ENCODE data around the gene SOX4. TPM values are rescaled to one million over a fixed set of nuclear protein-coding genes. Genes with fewer than 3 reads are reported as not detected.

SOX4 gene
- total RNA-seq, 2 donors from 2014 or later = 95.9 to 96.7 TPM

- no peaks in the 10 kb centered on the region for H3K36me3 ChIP-seq (ENCODE audit: control insufficient read depth, insufficient read depth, low read length)
- no peaks in the 10 kb centered on the region for H3K4me1 Mint-ChIP-seq
- no peak overlapping the region for H3K27ac ChIP-seq (ENCODE audit: low read depth, low read length)
- H3K27ac Mint-ChIP-seq = no peak overlapping the region
- H3K27me3 Mint-ChIP-seq (ENCODE audit: insufficient read depth) = peaks cover 2% of the 10 kb centered on the region
- no peaks in the 10 kb centered on the region for H3K4me1 ChIP-seq (ENCODE audit: control insufficient read depth, insufficient read depth, low read length)
- TF ChIP-seq, protein P1, sequence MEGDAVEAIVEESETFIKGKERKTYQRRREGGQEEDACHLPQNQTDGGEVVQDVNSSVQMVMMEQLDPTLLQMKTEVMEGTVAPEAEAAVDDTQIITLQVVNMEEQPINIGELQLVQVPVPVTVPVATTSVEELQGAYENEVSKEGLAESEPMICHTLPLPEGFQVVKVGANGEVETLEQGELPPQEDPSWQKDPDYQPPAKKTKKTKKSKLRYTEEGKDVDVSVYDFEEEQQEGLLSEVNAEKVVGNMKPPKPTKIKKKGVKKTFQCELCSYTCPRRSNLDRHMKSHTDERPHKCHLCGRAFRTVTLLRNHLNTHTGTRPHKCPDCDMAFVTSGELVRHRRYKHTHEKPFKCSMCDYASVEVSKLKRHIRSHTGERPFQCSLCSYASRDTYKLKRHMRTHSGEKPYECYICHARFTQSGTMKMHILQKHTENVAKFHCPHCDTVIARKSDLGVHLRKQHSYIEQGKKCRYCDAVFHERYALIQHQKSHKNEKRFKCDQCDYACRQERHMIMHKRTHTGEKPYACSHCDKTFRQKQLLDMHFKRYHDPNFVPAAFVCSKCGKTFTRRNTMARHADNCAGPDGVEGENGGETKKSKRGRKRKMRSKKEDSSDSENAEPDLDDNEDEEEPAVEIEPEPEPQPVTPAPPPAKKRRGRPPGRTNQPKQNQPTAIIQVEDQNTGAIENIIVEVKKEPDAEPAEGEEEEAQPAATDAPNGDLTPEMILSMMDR (conservative IDR thresholded peaks at IDR 0.05) = no peak
- peaks cover 3% of the 10 kb centered on the region for H3K36me3 Mint-ChIP-seq (ENCODE audit: low read depth)
- no peaks in the 10 kb centered on the region for H3K27me3 ChIP-seq (ENCODE audit: control insufficient read depth, insufficient read depth, low read length, poor library complexity, severe bottlenecking)
- H3K4me3 Mint-ChIP-seq = no peak overlapping the region
- no peak for DNase-seq
- H3K9ac ChIP-seq (ENCODE audit: extremely low read depth, low read length, poor library complexity, severe bottlenecking) = no peak overlapping the region
- peaks cover 39% of the 10 kb centered on the region for H3K9me3 Mint-ChIP-seq
- peaks cover 42% of the 10 kb centered on the region for H3K9me3 ChIP-seq (ENCODE audit: control insufficient read depth, low read length)
- H3K4me3 ChIP-seq (ENCODE audit: low read length) = no peak overlapping the region
These were observed 15.0 kb upstream of the SOX4 start for GRCh38 chr6:21578523-21578922.

GRCh38 chr6:21582651-21583050 is 10.9 kb upstream of the SOX4 start:
- H3K27me3 Mint-ChIP-seq (ENCODE audit: insufficient read depth) = peaks cover 12% of the 10 kb centered on the region
- H3K9me3 ChIP-seq (ENCODE audit: control insufficient read depth, low read length) = peaks cover 40% of the 10 kb centered on the region
- TF ChIP-seq, protein P1 (conservative IDR thresholded peaks at IDR 0.05) = no peak
- H3K27ac ChIP-seq (ENCODE audit: low read depth, low read length) = no peak overlapping the region
- no peak overlapping the region for H3K4me3 Mint-ChIP-seq
- no peak overlapping the region for H3K9ac ChIP-seq (ENCODE audit: extremely low read depth, low read length, poor library complexity, severe bottlenecking)
- H3K4me3 ChIP-seq (ENCODE audit: low read length) = no peak overlapping the region
- no peaks in the 10 kb centered on the region for H3K36me3 ChIP-seq (ENCODE audit: control insufficient read depth, insufficient read depth, low read length)
- no peaks in the 10 kb centered on the region for H3K4me1 ChIP-seq (ENCODE audit: control insufficient read depth, insufficient read depth, low read length)
- H3K27me3 ChIP-seq (ENCODE audit: control insufficient read depth, insufficient read depth, low read length, poor library complexity, severe bottlenecking) = peaks cover 13% of the 10 kb centered on the region
- peaks cover 38% of the 10 kb centered on the region for H3K9me3 Mint-ChIP-seq
- peaks cover 2% of the 10 kb centered on the region for H3K4me1 Mint-ChIP-seq
- H3K36me3 Mint-ChIP-seq (ENCODE audit: low read depth) = peaks cover 3% of the 10 kb centered on the region
- H3K27ac Mint-ChIP-seq = no peak overlapping the region
- no peak for DNase-seq

DNA sequence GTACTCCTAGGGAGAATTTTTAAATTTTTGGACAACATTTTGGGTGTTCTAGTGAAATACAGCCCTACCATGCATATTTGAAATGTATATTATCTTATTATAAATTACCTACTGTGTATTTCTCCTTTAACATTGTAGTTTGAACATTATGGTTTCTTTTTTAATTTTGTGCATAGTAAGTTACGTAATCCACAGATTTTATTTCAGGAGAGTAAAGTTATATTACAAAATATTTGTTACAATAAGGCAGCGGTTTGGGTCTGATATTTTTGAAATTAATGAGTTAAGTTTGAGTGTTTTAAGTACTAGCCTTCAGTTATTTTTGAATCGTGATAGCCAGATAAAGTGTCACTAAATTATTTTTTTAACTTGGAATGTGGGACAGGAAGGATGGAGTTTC is 7.3 kb upstream of the SOX4 start:
- Histone ChIP-seq H3K27me3 (ENCODE audit: control insufficient read depth, insufficient read depth, low read length, poor library complexity, severe bottlenecking) (peaks cover 13% of the 10 kb centered on the region), H3K9me3 (ENCODE audit: control insufficient read depth, low read length) (peaks cover 16% of the 10 kb centered on the region), H3K27ac (ENCODE audit: low read depth, low read length) (no peak overlapping the region), H3K36me3 (ENCODE audit: control insufficient read depth, insufficient read depth, low read length) (no peaks in the 10 kb centered on the region), H3K9ac (ENCODE audit: extremely low read depth, low read length, poor library complexity, severe bottlenecking) (no peak overlapping the region), H3K4me1 (ENCODE audit: control insufficient read depth, insufficient read depth, low read length) (no peaks in the 10 kb centered on the region), H3K4me3 (ENCODE audit: low read length) (peak overlapping the region; percentile 95)
- H3K4me3 Mint-ChIP-seq = peak overlapping the region; percentile 82
- TF ChIP-seq, protein P1 (conservative IDR thresholded peaks at IDR 0.05) = no peak
- DNase-seq = no peak
- 96% methylated on average over 3 of the region's 3 CpGs; no CpG with 5 or more reads in 1 of the 2 experiments for WGBS, 2 experiments (ENCODE audit: insufficient coverage in 1 of 2, insufficient read length in 1 of 2)
- H3K27me3 Mint-ChIP-seq (ENCODE audit: insufficient read depth) = peaks cover 14% of the 10 kb centered on the region
- peaks cover 10% of the 10 kb centered on the region for H3K4me1 Mint-ChIP-seq
- H3K36me3 Mint-ChIP-seq (ENCODE audit: low read depth) = peaks cover 3% of the 10 kb centered on the region
- H3K27ac Mint-ChIP-seq = no peak overlapping the region
- H3K9me3 Mint-ChIP-seq = peaks cover 22% of the 10 kb centered on the region
